IPS-15b (cell line): Measurements from ENCODE around the gene PRR27.

Source experiments
- H3K27me3 ChIP-seq: one replicate; pipeline ENCODE4 v1.6.1; 2013; ENCODE audit warnings: low read length; ENCODE audit not compliant: control insufficient read depth, insufficient read depth
- H3K36me3 ChIP-seq: one replicate; pipeline ENCODE4 v1.6.1; 2013; ENCODE audit warnings: low read length; ENCODE audit not compliant: control insufficient read depth, insufficient read depth
- H3K4me1 ChIP-seq: one replicate; pipeline ENCODE4 v1.6.1; 2013; ENCODE audit warnings: mild to moderate bottlenecking, low read length; ENCODE audit not compliant: control insufficient read depth, insufficient read depth
- H3K4me3 ChIP-seq: one replicate; pipeline ENCODE4 v1.5.1; 2013; ENCODE audit warnings: low read depth, low read length
- H3K9ac ChIP-seq: one replicate; pipeline ENCODE4 v1.6.1; 2013; ENCODE audit warnings: low read depth, mild to moderate bottlenecking, low read length
- H3K9me3 ChIP-seq: one replicate; pipeline ENCODE4 v1.6.1; 2013; ENCODE audit warnings: mild to moderate bottlenecking, low read length; ENCODE audit not compliant: control insufficient read depth, insufficient read depth

PRR27 gene

GRCh38 chr4:70179811-70180210, 25.8 kb downstream of the PRR27 start:
- Histone ChIP-seq H3K9ac (no peak overlapping the region), H3K4me1 (no peaks in the 10 kb centered on the region), H3K36me3 (no peaks in the 10 kb centered on the region)

GRCh38 chr4:70181864-70182263, 27.8 kb downstream of the PRR27 start:
- Histone ChIP-seq H3K36me3 (no peaks in the 10 kb centered on the region), H3K27me3 (no peaks in the 10 kb centered on the region), H3K9ac (no peak overlapping the region), H3K9me3 (no peaks in the 10 kb centered on the region), H3K4me1 (no peaks in the 10 kb centered on the region), H3K4me3 (no peak overlapping the region)

More at GRCh38 chr4:70179811-70180210, 25.8 kb downstream of the PRR27 start:
- no peak overlapping the region for H3K4me3 ChIP-seq
- no peaks in the 10 kb centered on the region for H3K27me3 ChIP-seq
- H3K9me3 ChIP-seq: no peaks in the 10 kb centered on the region

GRCh38 chr4:70182517-70183167, 28.6 kb downstream of the PRR27 start:
- Histone ChIP-seq H3K27me3 (no peaks in the 10 kb centered on the region), H3K4me1 (no peaks in the 10 kb centered on the region), H3K9ac (no peak overlapping the region), H3K9me3 (no peaks in the 10 kb centered on the region), H3K36me3 (no peaks in the 10 kb centered on the region), H3K4me3 (no peak overlapping the region)

- H3K4me3 ChIP-seq: no peak overlapping the region
- no peaks in the 10 kb centered on the region for H3K36me3 ChIP-seq
- H3K4me1 ChIP-seq: no peaks in the 10 kb centered on the region
- no peak overlapping the region for H3K9ac ChIP-seq
- H3K27me3 ChIP-seq: no peaks in the 10 kb centered on the region
- H3K9me3 ChIP-seq: no peaks in the 10 kb centered on the region
These were observed 29.3 kb downstream of the PRR27 start for GRCh38 chr4:70183168-70183939.

- Histone ChIP-seq H3K27me3 (no peaks in the 10 kb centered on the region), H3K4me1 (no peaks in the 10 kb centered on the region), H3K4me3 (no peak overlapping the region), H3K9me3 (no peaks in the 10 kb centered on the region), H3K9ac (no peak overlapping the region), H3K36me3 (no peaks in the 10 kb centered on the region)
These were observed 29.9 kb downstream of the PRR27 start for GRCh38 chr4:70183940-70184246.

GRCh38 chr4:70187216-70187615, 33.2 kb downstream of the PRR27 start:
- H3K4me1 ChIP-seq: no peaks in the 10 kb centered on the region
- no peaks in the 10 kb centered on the region for H3K36me3 ChIP-seq
- H3K9me3 ChIP-seq: no peaks in the 10 kb centered on the region
- no peak overlapping the region for H3K9ac ChIP-seq
- no peak overlapping the region for H3K4me3 ChIP-seq
- no peaks in the 10 kb centered on the region for H3K27me3 ChIP-seq

- no peaks in the 10 kb centered on the region for H3K9me3 ChIP-seq
- no peak overlapping the region for H3K9ac ChIP-seq
- no peaks in the 10 kb centered on the region for H3K36me3 ChIP-seq
- H3K4me3 ChIP-seq: no peak overlapping the region
- no peaks in the 10 kb centered on the region for H3K4me1 ChIP-seq
- H3K27me3 ChIP-seq: no peaks in the 10 kb centered on the region
These were observed 36.5 kb downstream of the PRR27 start for GRCh38 chr4:70190579-70190978.

- Histone ChIP-seq H3K4me1 (no peaks in the 10 kb centered on the region), H3K4me3 (no peak overlapping the region), H3K27me3 (no peaks in the 10 kb centered on the region), H3K36me3 (no peaks in the 10 kb centered on the region), H3K9me3 (no peaks in the 10 kb centered on the region), H3K9ac (no peak overlapping the region)
These were observed 37.6 kb downstream of the PRR27 start for GRCh38 chr4:70191647-70192046.

- H3K9me3 ChIP-seq: no peaks in the 10 kb centered on the region
- no peak overlapping the region for H3K9ac ChIP-seq
- no peaks in the 10 kb centered on the region for H3K36me3 ChIP-seq
- no peaks in the 10 kb centered on the region for H3K4me1 ChIP-seq
- no peak overlapping the region for H3K4me3 ChIP-seq
- H3K27me3 ChIP-seq: no peaks in the 10 kb centered on the region
These were observed 38.9 kb downstream of the PRR27 start for GRCh38 chr4:70192895-70193294.

- no peaks in the 10 kb centered on the region for H3K4me1 ChIP-seq
- no peak within 1 kb of the TSS for H3K4me3 ChIP-seq
- H3K9ac ChIP-seq: no peak within 1 kb of the TSS
- no peaks in the 10 kb centered on the region for H3K27me3 ChIP-seq
- H3K9me3 ChIP-seq: no peaks in the 10 kb centered on the region
- no peaks in the 10 kb centered on the region for H3K36me3 ChIP-seq
These were observed 41.4 kb downstream of the PRR27 start, which contains the start of gene ODAM for GRCh38 chr4:70195425-70195824. Gene ODAM (plus strand): TSS chr4:70195725. CDS start chr4:70196544, 819 bp downstream.

GRCh38 chr4:70196857-70197256, 42.8 kb downstream of the PRR27 start:
- Histone ChIP-seq H3K4me1 (no peaks in the 10 kb centered on the region), H3K9ac (no peak overlapping the region), H3K36me3 (no peaks in the 10 kb centered on the region), H3K4me3 (no peak overlapping the region), H3K27me3 (no peaks in the 10 kb centered on the region), H3K9me3 (no peaks in the 10 kb centered on the region)

GRCh38 chr4:70197842-70198241, 43.8 kb downstream of the PRR27 start:
- Histone ChIP-seq H3K9ac (no peak overlapping the region), H3K4me3 (no peak overlapping the region), H3K4me1 (no peaks in the 10 kb centered on the region), H3K36me3 (no peaks in the 10 kb centered on the region), H3K9me3 (no peaks in the 10 kb centered on the region), H3K27me3 (no peaks in the 10 kb centered on the region)
